Panc1 (cell line): ENCODE data around the gene ALKBH3. TPM values are rescaled to one million over a fixed set of nuclear protein-coding genes. Genes with fewer than 3 reads are reported as not detected.

ENCODE experiments used
- ATAC-seq: fragments of 200-7000 bp; cut with Tn5 transposase; 2 replicates; pipeline ENCODE4 v1.9.1; 2020; ENCODE audit warnings: mild to moderate bottlenecking, moderate library complexity
- BruUV-seq: library from RNA; stranded (reverse); fragments of 400-500 nt; replicated peaks from 2 replicates; lab custom pipeline; 2021; lab: Mats Ljungman, UMichigan
- CTCF ChIA-PET: fragments of 300-600 bp; sonication (Branson Sonifier 250); formaldehyde crosslinking; loops from one replicate; lab custom pipeline; 2022; ENCODE audit warnings: antibody characterized with exemption; lab: Charles Lee
- POLR2A ChIA-PET: fragments of 300-600 bp; sonication (Branson Sonifier 250); formaldehyde crosslinking; loops from one replicate; lab custom pipeline; 2022; ENCODE audit warnings: antibody characterized with exemption; lab: Charles Lee
- DNase-seq: peaks from one replicate; pipeline ENCODE4 v3.0.0-alpha.2; 2010; ENCODE audit warnings: low read depth, low spot score
- H3K27ac ChIP-seq: 2 replicates; pipeline ENCODE4 v1.5.1; 2011; ENCODE audit warnings: mild to moderate bottlenecking, low read length, inconsistent platforms
- H3K27me3 ChIP-seq: fragments of 200-500 bp; sonication (Bioruptor generic); 2 replicates; pipeline ENCODE4 v1.6.0; 2014; ENCODE audit warnings: low read length, inconsistent platforms; ENCODE audit not compliant: control insufficient read depth, insufficient read depth
- H3K36me3 ChIP-seq: fragments of 200-500 bp; sonication (Bioruptor generic); 2 replicates; pipeline ENCODE4 v1.5.1; 2014; ENCODE audit warnings: inconsistent platforms, mild to moderate bottlenecking, low read length, moderate library complexity; ENCODE audit not compliant: control insufficient read depth, insufficient read depth
- H3K4me1 ChIP-seq: 2 replicates; pipeline ENCODE4 v1.5.1; 2011; ENCODE audit warnings: inconsistent platforms, mild to moderate bottlenecking, low read length, moderate library complexity; ENCODE audit not compliant: control insufficient read depth, insufficient read depth
- H3K4me3 ChIP-seq, 2 experiments: 2 replicates each; pipeline ENCODE4 v1.5.1; 2011 to 2012; ENCODE audit warnings: low read depth in 2 of 2, low read length in 2 of 2, mild to moderate bottlenecking in 2 of 2, inconsistent platforms in 1 of 2, moderate library complexity in 1 of 2
- H3K9me3 ChIP-seq: fragments of 200-500 bp; sonication (Bioruptor generic); 2 replicates; pipeline ENCODE4 v1.5.1; 2014; ENCODE audit warnings: low read depth, mild to moderate bottlenecking, inconsistent platforms, low read length, moderate library complexity; ENCODE audit not compliant: control insufficient read depth, insufficient read depth
- CTCF ChIP-seq: fragments of 450-650 bp; IDR thresholded peaks from 2 replicates; pipeline ENCODE4 v1.5.1; 2017; ENCODE audit warnings: mild to moderate bottlenecking
- POLR2AphosphoS5 ChIP-seq: IDR thresholded peaks from 2 replicates; pipeline ENCODE4 v1.6.1; 2012; ENCODE audit warnings: mild to moderate bottlenecking, low read depth, low read length, moderate library complexity
- REST ChIP-seq, 2 experiments: IDR thresholded peaks; 2 replicates each; pipeline ENCODE4 v1.6.1; 2011 to 2012; ENCODE audit warnings: low read depth in 2 of 2, control low read depth in 1 of 2, low read length in 1 of 2, mild to moderate bottlenecking in 1 of 2, moderate library complexity in 1 of 2; ENCODE audit not compliant: insufficient read depth in 1 of 2
- SIN3A ChIP-seq: IDR thresholded peaks from 2 replicates; pipeline ENCODE4 v1.6.1; 2012; ENCODE audit warnings: low read depth, mild to moderate bottlenecking, low read length, moderate library complexity, borderline replicate concordance; ENCODE audit not compliant: insufficient read depth
- TCF7L2 ChIP-seq: IDR thresholded peaks from 2 replicates; pipeline ENCODE4 v1.6.1; 2011; ENCODE audit warnings: mild to moderate bottlenecking, low read depth, low read length, inconsistent platforms
- in situ Hi-C: cut with HindIII; loops from 2 replicates; pipeline ENCODE4 v1.10.0; 2016; ENCODE audit warnings: low sequenced_read_pairs, low pct_unique_long_range_greater_than_20kb
- intact Hi-C: fragments of 100-400 bp; cut with micrococcal nuclease; formaldehyde crosslinking; loops from one replicate; pipeline ENCODE4 v1.10.0; 2022; ENCODE audit not compliant: unreplicated experiment
- total RNA-seq: library from RNA; stranded (reverse); gene quantifications from one replicate; pipeline ENCODE4 v1.2.1, GENCODE V29; 2021; ENCODE audit not compliant: unreplicated experiment

ALKBH3 gene
- total RNA-seq, 1 experiment from 2014 or later = 34.4 TPM

- intact Hi-C loops = no loop called here
- in situ Hi-C loops = no loop called here
Measured at GRCh38 chr11:43908191-43908590, 27.6 kb downstream of the ALKBH3 start.

GRCh38 chr11:43908683-43909082 lies 28.1 kb downstream of the ALKBH3 start:
- no peak overlapping the region for H3K4me3 ChIP-seq
- POLR2A ChIA-PET = no interaction called here
- in situ Hi-C loops (no loop called here), intact Hi-C loops (no loop called here)
- H3K4me1 ChIP-seq = no peaks in the 10 kb centered on the region
- H3K9me3 ChIP-seq = no peaks in the 10 kb centered on the region
- H3K27me3 ChIP-seq = no peaks in the 10 kb centered on the region
- no peak for ATAC-seq
- BruUV-seq = no TSS peak
- TF ChIP-seq TCF7L2 = no peak
- TF ChIP-seq POLR2AphosphoS5 = no peak
- TF ChIP-seq CTCF = no peak
- no peak for TF ChIP-seq SIN3A
- no peak for TF ChIP-seq REST (IDR thresholded peaks at IDR 0.05; ENCODE audit: insufficient read depth in 1 of 2, low read depth in 2 of 2, low read length in 1 of 2)
- CTCF ChIA-PET = interaction anchor here (1.1 kb wide), 1 partner anchor 135 kb away, joined by 3 read pairs; no protein-coding TSS in a partner anchor
- H3K27ac ChIP-seq = no peak overlapping the region
- no peak for DNase-seq
- H3K36me3 ChIP-seq = no peaks in the 10 kb centered on the region; the same call in 1 of the 2 replicates

More at GRCh38 chr11:43908191-43908590, 27.6 kb downstream of the ALKBH3 start:
- ATAC-seq (no peak), DNase-seq (no peak)
- Histone ChIP-seq H3K36me3 (no peaks in the 10 kb centered on the region; the same call in 1 of the 2 replicates), H3K27ac (no peak overlapping the region), H3K27me3 (no peaks in the 10 kb centered on the region), H3K4me1 (no peaks in the 10 kb centered on the region), H3K4me3 (no peak overlapping the region), H3K9me3 (no peaks in the 10 kb centered on the region)
- ChIA-PET CTCF (interaction anchor here (1.1 kb wide), 1 partner anchor 135 kb away, joined by 3 read pairs; no protein-coding TSS in a partner anchor), POLR2A (no interaction called here)
- TF ChIP-seq REST (IDR thresholded peaks at IDR 0.05; ENCODE audit: insufficient read depth in 1 of 2, low read depth in 2 of 2, low read length in 1 of 2) (no peak), SIN3A (no peak)
- BruUV-seq = no TSS peak
